Activated T-cell treated with anti-CD3 and anti-CD28 coated beads, Interleukin-2, amount 50 U/mL, for 72 hours (primary cell): ENCODE results near the gene TNFAIP1. TPM values are rescaled to one million over a fixed set of nuclear protein-coding genes. Genes with fewer than 3 reads are reported as not detected.
"Not testable (repeated sequence)": the region's sequence is repeated elsewhere in the genome, so short reads cannot be mapped to it uniquely, and the experiment has no call there.

Experiments used
- ATAC-seq, 2 donors: fragments of 150-1000 bp; cut with Tn5 transposase; replicated peaks in 1 of 2; 2 replicates each; pipeline ENCODE4 v1.10.0; 2021; ENCODE audit warnings: moderate library complexity in 2 of 2, mild to moderate bottlenecking in 1 of 2
- DNase-seq, 2 donors: peaks; one replicate each; pipeline ENCODE4 v3.0.0; 2021 to 2022; ENCODE audit warnings: mixed read lengths in 1 of 2
- H3K27ac Mint-ChIP-seq: one replicate; pipeline ENCODE4 v1.8.0; 2022; ENCODE audit warnings: mild to moderate bottlenecking, moderate library complexity, mixed read lengths
- H3K27me3 Mint-ChIP-seq: one replicate; pipeline ENCODE4 v1.8.0; 2022; ENCODE audit warnings: low read depth, mixed read lengths
- H3K36me3 Mint-ChIP-seq, 2 donors: one replicate each; pipeline ENCODE4 v1.8.0; 2022; ENCODE audit warnings: mixed read lengths in 2 of 2, mild to moderate bottlenecking in 1 of 2; ENCODE audit not compliant: insufficient read depth in 2 of 2
- H3K4me1 Mint-ChIP-seq: one replicate; pipeline ENCODE4 v1.8.0; 2022; ENCODE audit warnings: low read depth, mixed read lengths
- H3K4me3 Mint-ChIP-seq, 2 donors: one replicate each; pipeline ENCODE4 v1.8.0; 2022; ENCODE audit warnings: mild to moderate bottlenecking in 2 of 2, mixed read lengths in 2 of 2, moderate library complexity in 2 of 2
- H3K9me3 Mint-ChIP-seq, 2 donors: one replicate each; pipeline ENCODE4 v1.8.0; 2022; ENCODE audit warnings: mixed read lengths in 2 of 2
- total RNA-seq, 2 donors: library from RNA; stranded (reverse); gene quantifications; one replicate each; pipeline ENCODE4 v1.2.3, GENCODE V29; 2022

Gene TNFAIP1, protein sequence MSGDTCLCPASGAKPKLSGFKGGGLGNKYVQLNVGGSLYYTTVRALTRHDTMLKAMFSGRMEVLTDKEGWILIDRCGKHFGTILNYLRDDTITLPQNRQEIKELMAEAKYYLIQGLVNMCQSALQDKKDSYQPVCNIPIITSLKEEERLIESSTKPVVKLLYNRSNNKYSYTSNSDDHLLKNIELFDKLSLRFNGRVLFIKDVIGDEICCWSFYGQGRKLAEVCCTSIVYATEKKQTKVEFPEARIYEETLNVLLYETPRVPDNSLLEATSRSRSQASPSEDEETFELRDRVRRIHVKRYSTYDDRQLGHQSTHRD
- 10 to 100 TPM; 20.9 to 22.1 TPM for total RNA-seq

DNA sequence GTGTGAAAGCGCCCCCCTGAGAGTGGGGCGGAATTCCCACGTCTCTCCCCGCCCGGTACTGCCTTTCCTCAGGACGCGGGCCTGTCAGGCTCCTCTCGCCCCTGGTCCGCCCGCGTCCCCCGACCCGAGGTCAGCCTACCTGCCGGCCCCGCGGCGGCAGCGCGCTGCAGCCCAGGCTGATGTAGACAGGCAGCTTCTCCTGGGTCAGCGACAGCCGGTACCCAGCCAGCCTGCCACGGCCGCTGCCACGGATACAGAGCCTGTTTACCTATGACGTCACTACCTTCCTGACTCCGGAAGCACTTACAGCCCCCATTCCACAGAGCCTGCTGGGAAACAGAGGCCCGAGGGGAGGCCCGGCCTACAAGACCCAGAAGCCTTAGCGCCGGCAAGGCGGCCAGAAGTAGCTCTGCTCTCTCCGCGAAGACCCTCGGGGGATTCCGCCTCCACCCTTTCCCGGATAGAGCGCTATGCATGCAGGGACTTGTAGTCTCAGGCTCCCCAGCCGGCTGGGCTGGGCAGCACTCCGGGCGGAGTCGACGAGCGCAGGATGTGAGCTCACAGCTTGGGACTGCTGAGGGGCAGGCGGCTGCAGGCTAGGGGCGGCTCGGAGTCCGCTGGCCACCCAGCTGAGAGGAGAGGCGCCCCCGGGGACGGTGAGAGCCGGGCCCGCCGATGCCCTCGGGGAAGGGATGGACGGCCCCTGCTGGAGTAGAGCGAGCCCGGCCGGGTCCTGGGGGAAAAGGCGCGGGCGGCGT lies at the start of gene TNFAIP1, which contains the start of gene IFT20:
Gene TNFAIP1 (plus strand): TSS at position 561 of the 758 bp plus-strand sequence. CDS start 3,761 bp downstream, outside the sequence.
Gene IFT20 (minus strand): TSS at position 272 of the 758 bp plus-strand sequence. CDS start 3,487 bp downstream, outside the sequence.
- peak within 1 kb of the TSS; percentile 96 for H3K27ac Mint-ChIP-seq
- ATAC-seq (peak; percentile 96 to 97), DNase-seq (peak; percentile 97 to 99)
- no peaks in the 10 kb centered on the region for H3K27me3 Mint-ChIP-seq
- no peaks in the 10 kb centered on the region for H3K36me3 Mint-ChIP-seq
- H3K4me1 Mint-ChIP-seq = peaks cover 38% of the 10 kb centered on the region
- no peaks in the 10 kb centered on the region for H3K9me3 Mint-ChIP-seq
- H3K4me3 Mint-ChIP-seq = peak within 1 kb of the TSS; percentile 90 to 97

DNA sequence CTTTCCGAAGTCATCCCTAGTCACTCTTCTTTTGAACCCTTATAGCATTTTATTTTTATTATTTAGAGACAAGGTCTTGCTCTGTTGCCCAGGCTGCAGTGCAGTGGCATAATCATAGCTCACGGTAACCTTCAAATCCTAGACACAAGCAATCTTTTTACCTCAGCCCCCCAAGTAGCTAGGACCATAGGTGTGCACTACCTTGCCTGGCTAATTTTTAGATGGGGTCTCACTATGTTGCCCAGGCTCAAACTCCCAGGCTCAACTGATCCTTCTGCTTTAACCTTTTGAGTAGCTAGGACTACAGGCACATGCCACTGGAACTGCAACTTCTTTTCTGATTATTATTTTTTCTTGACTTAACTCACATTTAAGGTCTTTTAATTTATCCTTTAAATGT lies 49.6 kb upstream of the TNFAIP1 start:
- ATAC-seq (no peak), DNase-seq (no peak)
- H3K4me3 Mint-ChIP-seq = no peak overlapping the region
- no peaks in the 10 kb centered on the region for H3K9me3 Mint-ChIP-seq
- no peaks in the 10 kb centered on the region for H3K4me1 Mint-ChIP-seq
- H3K36me3 Mint-ChIP-seq = no peaks in the 10 kb centered on the region
- H3K27me3 Mint-ChIP-seq = peaks cover 12% of the 10 kb centered on the region
- H3K27ac Mint-ChIP-seq = no peak overlapping the region

DNA sequence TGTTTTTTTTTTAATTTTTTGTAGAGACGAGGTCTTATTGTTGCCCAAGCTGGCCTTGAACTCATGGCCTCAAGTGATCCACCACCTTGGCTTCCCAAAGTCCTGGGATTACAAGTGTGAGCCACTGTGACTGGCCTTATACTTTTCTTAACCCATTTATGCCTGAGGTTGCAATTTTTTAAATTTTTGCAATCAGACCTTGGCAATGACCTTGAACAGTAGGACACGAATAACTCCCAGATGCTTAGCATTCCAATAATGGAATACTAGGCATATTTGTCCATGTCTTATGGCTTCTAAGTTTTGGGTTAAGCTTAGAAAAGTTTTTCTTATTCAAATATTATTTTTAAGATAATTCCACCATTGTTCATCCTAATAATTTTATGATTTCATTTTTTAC lies 44.9 kb upstream of the TNFAIP1 start:
- DNase-seq (no peak), ATAC-seq (no peak)
- Mint-ChIP-seq H3K36me3 (no peaks in the 10 kb centered on the region), H3K27ac (no peak overlapping the region), H3K27me3 (peaks cover 26% of the 10 kb centered on the region), H3K4me1 (peaks cover 4% of the 10 kb centered on the region), H3K4me3 (no peak overlapping the region), H3K9me3 (no peaks in the 10 kb centered on the region)

DNA sequence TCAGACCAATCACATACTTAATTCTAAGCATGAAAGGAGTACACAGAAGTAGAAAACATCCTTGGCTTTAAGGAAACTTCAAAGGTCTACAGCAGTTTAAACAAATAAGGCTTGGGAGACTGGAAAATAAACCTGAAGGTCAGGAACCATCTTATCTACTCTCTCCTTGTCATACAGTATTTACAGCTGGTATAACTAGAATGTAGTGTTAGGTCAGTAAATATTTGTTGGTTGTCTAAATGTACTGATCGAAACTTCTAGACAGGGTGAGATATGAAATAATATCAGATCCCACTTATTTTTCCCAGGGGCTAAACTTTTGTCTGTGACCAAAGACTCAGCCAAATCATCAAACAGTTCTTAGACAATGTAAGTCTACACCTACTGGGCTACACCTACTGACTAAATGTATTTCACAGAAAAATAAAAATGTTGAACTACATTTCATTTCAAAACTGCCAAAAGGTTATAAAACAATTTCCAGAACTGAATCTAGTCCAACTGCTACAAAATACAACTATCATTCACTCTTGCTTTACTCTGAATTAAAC lies 43.7 kb upstream of the TNFAIP1 start:
- no peaks in the 10 kb centered on the region for H3K9me3 Mint-ChIP-seq
- H3K36me3 Mint-ChIP-seq = no peaks in the 10 kb centered on the region
- H3K27me3 Mint-ChIP-seq = peaks cover 26% of the 10 kb centered on the region
- no peak overlapping the region for H3K4me3 Mint-ChIP-seq
- peaks cover 16% of the 10 kb centered on the region for H3K4me1 Mint-ChIP-seq
- DNase-seq (no peak), ATAC-seq (no peak)
- no peak overlapping the region for H3K27ac Mint-ChIP-seq

DNA sequence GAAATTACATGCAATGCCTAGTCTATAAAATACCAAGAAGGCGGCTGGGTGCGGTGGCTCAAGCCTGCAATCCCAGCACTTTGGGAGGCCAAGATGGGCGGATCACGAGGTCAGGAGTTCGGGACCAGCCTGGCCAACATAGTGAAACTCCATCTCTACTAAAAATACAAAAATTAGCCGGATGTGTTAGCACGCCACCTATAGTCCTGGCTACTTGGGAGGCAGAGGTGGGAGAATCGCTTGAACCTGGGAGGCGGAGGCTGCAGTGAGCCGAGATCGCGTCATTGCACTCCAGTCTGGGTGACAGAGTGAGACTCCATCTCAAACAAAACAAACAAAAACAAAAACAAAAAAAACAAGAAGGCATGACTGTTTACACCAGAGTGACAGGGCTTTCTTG lies 42.7 kb upstream of the TNFAIP1 start:
- not testable (repeated sequence) for ATAC-seq

DNA sequence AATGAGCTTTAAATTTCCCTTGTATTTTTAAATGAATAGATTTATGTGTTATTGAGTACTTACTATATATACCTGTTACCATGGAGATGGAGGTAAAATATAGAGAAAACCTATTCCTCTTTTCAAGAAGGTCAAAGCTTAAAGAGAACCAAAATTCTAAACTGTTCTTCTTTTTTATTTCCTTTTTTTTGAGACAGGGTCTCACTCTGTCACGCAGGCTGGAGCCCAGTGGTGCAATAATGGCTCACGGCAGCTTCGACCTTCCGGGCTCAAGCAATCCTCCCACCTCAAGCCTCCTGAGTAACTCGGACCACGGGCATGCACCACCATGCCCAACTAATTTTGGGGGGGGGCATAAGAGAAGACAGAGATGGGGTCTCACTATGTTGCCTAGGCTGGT lies 41.6 kb upstream of the TNFAIP1 start:
- peaks cover 18% of the 10 kb centered on the region for H3K4me1 Mint-ChIP-seq
- ATAC-seq = no peak

More for the DNA sequence above, 42.7 kb upstream of the TNFAIP1 start:
- H3K4me3 Mint-ChIP-seq, H3K9me3 Mint-ChIP-seq, DNase-seq, H3K27ac Mint-ChIP-seq, H3K36me3 Mint-ChIP-seq: not testable (repeated sequence)
- H3K27me3 Mint-ChIP-seq = peaks cover 26% of the 10 kb centered on the region
- H3K4me1 Mint-ChIP-seq = peaks cover 18% of the 10 kb centered on the region

DNA sequence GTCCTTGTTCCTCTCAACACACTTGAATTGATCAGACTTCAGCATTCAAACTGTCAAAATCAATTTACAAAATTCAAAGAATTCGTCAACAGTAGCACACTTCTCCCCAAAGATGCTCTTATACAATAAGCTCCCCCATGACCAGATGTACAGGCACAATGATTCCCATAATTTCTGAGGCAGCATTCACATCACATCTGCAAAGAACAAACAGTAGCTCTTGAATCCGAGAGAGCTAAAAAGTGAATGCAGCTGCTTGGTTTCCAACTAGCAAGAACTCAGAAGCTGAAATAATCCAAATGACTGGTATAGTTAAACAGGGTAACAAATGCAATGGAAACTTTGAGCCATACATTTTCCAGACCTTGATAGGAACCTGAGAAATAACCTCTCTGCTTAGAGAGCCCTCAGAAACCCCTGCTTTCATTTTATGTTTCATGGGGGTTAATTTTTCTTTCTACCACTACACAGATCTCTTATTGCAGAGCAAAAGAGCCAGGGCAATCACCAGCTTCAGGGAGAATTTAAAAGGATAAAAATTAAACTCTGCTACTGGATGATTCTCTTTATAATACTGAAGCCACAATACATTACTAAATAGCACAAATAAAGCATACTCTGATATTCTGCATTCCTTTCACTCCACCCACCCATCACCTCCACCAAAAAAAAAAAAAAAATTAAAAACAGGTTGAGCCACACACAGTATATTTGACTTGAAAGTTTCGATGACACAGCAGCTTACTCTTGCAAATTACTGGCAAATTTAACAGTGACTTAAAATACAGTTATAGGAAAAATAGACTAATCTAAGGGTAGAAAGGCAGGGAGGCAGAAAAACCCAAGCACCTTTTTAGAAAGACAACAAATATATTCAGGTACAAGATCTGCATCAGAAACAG lies 39.6 kb upstream of the TNFAIP1 start:
- H3K27ac Mint-ChIP-seq = peak overlapping the region; percentile 25
- H3K9me3 Mint-ChIP-seq = no peaks in the 10 kb centered on the region
- ATAC-seq = peak; percentile 83 to 85
- peaks cover 26% of the 10 kb centered on the region for H3K27me3 Mint-ChIP-seq
- H3K4me1 Mint-ChIP-seq = peaks cover 18% of the 10 kb centered on the region
- peak overlapping the region; percentile 20 to 27 for H3K4me3 Mint-ChIP-seq
- no peak for DNase-seq
- no peaks in the 10 kb centered on the region for H3K36me3 Mint-ChIP-seq

More for the DNA sequence above, 41.6 kb upstream of the TNFAIP1 start:
- H3K27me3 Mint-ChIP-seq = peaks cover 26% of the 10 kb centered on the region
- H3K36me3 Mint-ChIP-seq = no peaks in the 10 kb centered on the region
- no peak overlapping the region for H3K4me3 Mint-ChIP-seq
- no peaks in the 10 kb centered on the region for H3K9me3 Mint-ChIP-seq
- DNase-seq = no peak
- no peak overlapping the region for H3K27ac Mint-ChIP-seq

DNA sequence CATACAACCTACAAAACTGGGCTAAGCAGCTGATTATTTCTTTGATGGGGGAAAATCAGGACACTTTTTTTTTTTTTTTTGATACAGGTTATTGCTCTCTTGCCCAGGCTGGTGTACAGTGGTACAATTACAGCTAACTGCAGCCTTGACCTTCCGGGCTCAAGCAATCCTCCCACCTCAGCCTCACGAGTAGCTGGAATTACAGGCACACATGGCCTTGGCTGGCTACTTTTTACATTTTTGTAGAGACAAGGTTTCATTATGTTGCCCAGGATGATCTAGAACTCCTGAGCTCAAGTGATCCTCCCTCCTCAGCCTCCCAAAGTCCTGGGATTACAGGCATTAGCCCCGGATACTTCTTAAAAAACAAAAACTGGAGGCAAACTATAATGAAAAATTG lies 37.1 kb upstream of the TNFAIP1 start:
- Mint-ChIP-seq H3K9me3 (no peaks in the 10 kb centered on the region), H3K4me3 (no peak overlapping the region), H3K27ac (no peak overlapping the region), H3K27me3 (peaks cover 8% of the 10 kb centered on the region), H3K36me3 (no peaks in the 10 kb centered on the region), H3K4me1 (peaks cover 18% of the 10 kb centered on the region)
- ATAC-seq (no peak), DNase-seq (no peak)

DNA sequence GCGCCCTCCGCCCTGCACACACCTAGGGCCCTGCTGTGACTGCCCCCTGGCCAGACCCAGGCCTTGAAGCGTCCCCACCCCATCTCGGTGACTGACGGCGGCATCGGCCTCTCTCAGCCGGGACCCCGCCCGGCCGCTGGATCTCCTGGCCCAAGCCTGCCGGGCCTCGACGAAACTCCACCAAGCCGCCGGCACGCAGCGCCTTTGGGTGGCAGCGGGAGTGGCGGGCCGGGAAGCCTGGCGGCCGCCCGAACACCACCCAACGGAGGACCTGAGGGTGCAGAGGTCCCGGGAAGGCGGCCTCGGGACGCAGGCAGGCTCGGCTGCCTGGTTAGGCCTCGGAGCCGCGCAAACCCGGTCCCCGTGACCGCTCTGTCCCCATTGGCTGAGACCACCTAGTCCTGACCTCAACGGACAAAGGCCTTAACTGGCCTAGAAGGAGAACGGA lies 28.6 kb upstream of the TNFAIP1 start:
- ATAC-seq (no peak), DNase-seq (no peak)
- Mint-ChIP-seq H3K27me3 (peaks cover 40% of the 10 kb centered on the region), H3K4me3 (no peak overlapping the region), H3K36me3 (no peaks in the 10 kb centered on the region), H3K27ac (no peak overlapping the region), H3K9me3 (no peaks in the 10 kb centered on the region), H3K4me1 (no peaks in the 10 kb centered on the region)

DNA sequence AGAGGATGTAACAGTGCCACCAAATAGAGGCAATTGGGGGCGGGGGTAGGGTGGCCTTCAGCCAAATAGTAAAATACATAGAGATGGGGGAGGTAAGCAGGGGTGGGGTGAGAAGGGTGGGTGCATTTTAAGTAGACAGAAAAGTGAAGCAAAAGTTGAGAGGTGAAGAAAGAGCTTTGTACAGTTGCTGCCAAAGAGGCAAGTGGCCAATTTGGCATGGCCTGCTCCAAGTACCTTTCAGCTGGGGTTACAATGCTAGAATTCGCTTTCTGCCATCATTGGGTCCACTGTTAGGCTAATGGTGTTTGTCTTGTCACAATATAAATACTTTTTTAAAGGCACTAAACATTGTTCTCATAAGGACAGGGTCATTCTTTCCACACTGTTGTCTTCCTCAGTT lies 21.7 kb upstream of the TNFAIP1 start:
- Mint-ChIP-seq H3K27ac (no peak overlapping the region), H3K36me3 (no peaks in the 10 kb centered on the region), H3K9me3 (no peaks in the 10 kb centered on the region), H3K4me1 (peaks cover 20% of the 10 kb centered on the region), H3K27me3 (no peaks in the 10 kb centered on the region), H3K4me3 (no peak overlapping the region)
- no peak for ATAC-seq
- DNase-seq = no peak

DNA sequence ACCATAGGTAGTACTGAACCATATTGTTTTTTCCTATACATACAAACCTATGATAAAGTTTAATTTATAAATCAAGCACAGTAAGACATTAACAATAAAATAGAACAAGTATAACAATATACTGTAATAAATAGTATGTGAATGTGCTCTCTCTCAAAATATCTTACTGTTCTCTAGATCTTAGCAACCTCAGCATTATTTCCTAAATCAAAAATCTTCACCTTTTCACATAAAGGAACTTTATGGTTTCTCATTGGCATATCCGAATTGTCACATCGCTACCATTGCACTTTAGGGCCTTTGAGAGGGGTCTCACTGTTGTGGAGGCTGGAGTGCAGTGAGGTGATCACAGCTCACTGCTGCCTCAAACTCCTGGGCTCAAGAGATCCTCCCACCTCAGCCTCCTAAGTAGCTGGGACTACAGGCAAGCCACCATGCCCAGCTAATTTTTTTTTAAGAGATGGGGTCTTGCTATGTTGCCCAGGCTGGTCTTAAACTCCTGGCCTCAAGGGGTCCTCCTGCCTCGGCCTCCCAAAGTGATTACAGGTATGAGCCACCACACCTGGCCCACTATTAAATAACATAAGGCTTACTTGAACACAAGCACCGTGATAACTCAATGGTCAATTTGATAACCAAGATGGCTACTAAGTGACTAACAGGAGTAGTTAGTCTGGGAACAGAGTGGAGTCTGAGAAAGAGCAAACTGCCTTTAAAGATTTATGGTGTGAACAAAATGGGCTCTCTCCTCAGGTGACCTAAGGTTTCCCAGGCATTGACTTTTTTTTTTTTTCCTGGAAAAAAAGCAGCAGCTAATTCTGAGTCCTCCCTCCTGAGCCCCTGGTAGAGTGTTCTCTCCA lies 19.5 kb upstream of the TNFAIP1 start:
- Mint-ChIP-seq H3K27me3 (no peaks in the 10 kb centered on the region), H3K27ac (no peak overlapping the region), H3K9me3 (no peaks in the 10 kb centered on the region), H3K4me1 (peaks cover 34% of the 10 kb centered on the region), H3K4me3 (peak overlapping the region in 1 of 2 donors; percentile 24), H3K36me3 (peaks cover 0 to 5% of the 10 kb centered on the region in 2 donors)
- ATAC-seq (no peak), DNase-seq (no peak)
